OCI-LY1 (cell line): Measurements from ENCODE around the gene USP7.

Experiments used
- H2AFZ ChIP-seq: fragments of 200-600 bp; sonication (generic), shearing (Covaris generic); 2 replicates; pipeline ENCODE4 v1.6.0; 2014; ENCODE audit warnings: antibody characterized with exemption, mild to moderate bottlenecking, low read length
- H3F3A ChIP-seq: fragments of 200-600 bp; sonication (generic), shearing (Covaris generic); 2 replicates; pipeline ENCODE4 v1.6.0; 2014; ENCODE audit warnings: mild to moderate bottlenecking, antibody characterized with exemption, low read length, moderate library complexity; ENCODE audit not compliant: insufficient read depth
- H3K27ac ChIP-seq: fragments of 200-600 bp; sonication (generic); 2 replicates; pipeline ENCODE4 v1.5.1; 2014; ENCODE audit warnings: low read length, mixed run types, mild to moderate bottlenecking, low read depth; ENCODE audit not compliant: poor library complexity, severe bottlenecking
- H3K27me3 ChIP-seq: fragments of 200-600 bp; sonication (generic); 2 replicates; pipeline ENCODE4 v1.6.0; 2014; ENCODE audit warnings: antibody characterized with exemption, mild to moderate bottlenecking, low read length, moderate library complexity; ENCODE audit not compliant: insufficient read depth
- H3K36me3 ChIP-seq: fragments of 200-600 bp; sonication (generic); 2 replicates; pipeline ENCODE4 v1.6.1; 2014; ENCODE audit warnings: mild to moderate bottlenecking, antibody characterized with exemption, low read length, moderate library complexity, mixed read lengths; ENCODE audit not compliant: insufficient read depth
- H3K4me1 ChIP-seq: fragments of 200-600 bp; sonication (generic); 2 replicates; pipeline ENCODE4 v1.5.1; 2014; ENCODE audit warnings: mild to moderate bottlenecking, low read length, moderate library complexity; ENCODE audit not compliant: insufficient read depth, severe bottlenecking
- H3K4me2 ChIP-seq: fragments of 200-600 bp; sonication (generic), shearing (Covaris generic); 2 replicates; pipeline ENCODE4 v1.6.1; 2014; ENCODE audit warnings: low read length
- H3K4me3 ChIP-seq: fragments of 200-600 bp; sonication (generic); 2 replicates; pipeline ENCODE4 v1.5.1; 2014; ENCODE audit warnings: low read length, low read depth, mild to moderate bottlenecking, mixed read lengths; ENCODE audit not compliant: poor library complexity, severe bottlenecking
- H3K79me2 ChIP-seq: fragments of 200-600 bp; shearing (Covaris generic); 2 replicates; pipeline ENCODE4 v1.6.1; 2016; ENCODE audit warnings: mixed run types, low read length, mixed read lengths; ENCODE audit not compliant: insufficient read depth
- H3K9ac ChIP-seq: fragments of 200-600 bp; sonication (generic), shearing (Covaris generic); 2 replicates; pipeline ENCODE4 v1.6.1; 2014; ENCODE audit warnings: mild to moderate bottlenecking, low read length, mixed read lengths
- H3K9me2 ChIP-seq: fragments of 200-600 bp; sonication (generic), shearing (Covaris generic); 2 replicates; pipeline ENCODE4 v1.6.1; 2014; ENCODE audit warnings: low read depth, mild to moderate bottlenecking, low read length, mixed read lengths
- H3K9me3 ChIP-seq: fragments of 200-600 bp; shearing (Covaris generic); 2 replicates; pipeline ENCODE4 v1.6.1; 2014; ENCODE audit warnings: low read length, mixed read lengths
- H4K20me1 ChIP-seq: fragments of 200-600 bp; sonication (generic), shearing (Covaris generic); 2 replicates; pipeline ENCODE4 v1.6.0; 2016; ENCODE audit warnings: mild to moderate bottlenecking, low read length; ENCODE audit not compliant: insufficient read depth
- EZH2 ChIP-seq: fragments of 200-600 bp; sonication (generic), shearing (Covaris generic); IDR thresholded peaks from 2 replicates; pipeline ENCODE4 v1.8.0; 2017; ENCODE audit warnings: borderline replicate concordance, mixed run types, mild to moderate bottlenecking, antibody characterized with exemption, low read length, moderate library complexity, mixed read lengths
- TF ChIP-seq, protein P1 (sequence below): fragments of 200-600 bp; sonication (generic), shearing (Covaris generic); IDR thresholded peaks from 2 replicates; pipeline ENCODE4 v1.5.1; 2017; ENCODE audit warnings: mild to moderate bottlenecking, antibody characterized with exemption, low read length, moderate library complexity, mixed read lengths

The USP7 gene

GRCh38 chr16:8967132-8967821 lies 3.6 kb upstream of the USP7 start:
- TF ChIP-seq, protein P1, sequence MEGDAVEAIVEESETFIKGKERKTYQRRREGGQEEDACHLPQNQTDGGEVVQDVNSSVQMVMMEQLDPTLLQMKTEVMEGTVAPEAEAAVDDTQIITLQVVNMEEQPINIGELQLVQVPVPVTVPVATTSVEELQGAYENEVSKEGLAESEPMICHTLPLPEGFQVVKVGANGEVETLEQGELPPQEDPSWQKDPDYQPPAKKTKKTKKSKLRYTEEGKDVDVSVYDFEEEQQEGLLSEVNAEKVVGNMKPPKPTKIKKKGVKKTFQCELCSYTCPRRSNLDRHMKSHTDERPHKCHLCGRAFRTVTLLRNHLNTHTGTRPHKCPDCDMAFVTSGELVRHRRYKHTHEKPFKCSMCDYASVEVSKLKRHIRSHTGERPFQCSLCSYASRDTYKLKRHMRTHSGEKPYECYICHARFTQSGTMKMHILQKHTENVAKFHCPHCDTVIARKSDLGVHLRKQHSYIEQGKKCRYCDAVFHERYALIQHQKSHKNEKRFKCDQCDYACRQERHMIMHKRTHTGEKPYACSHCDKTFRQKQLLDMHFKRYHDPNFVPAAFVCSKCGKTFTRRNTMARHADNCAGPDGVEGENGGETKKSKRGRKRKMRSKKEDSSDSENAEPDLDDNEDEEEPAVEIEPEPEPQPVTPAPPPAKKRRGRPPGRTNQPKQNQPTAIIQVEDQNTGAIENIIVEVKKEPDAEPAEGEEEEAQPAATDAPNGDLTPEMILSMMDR: no peak
- no peak for TF ChIP-seq EZH2
- H3K9me2 ChIP-seq: no peaks in the 10 kb centered on the region
- H3K4me2 ChIP-seq: no peak overlapping the region
- no peaks in the 10 kb centered on the region for H4K20me1 ChIP-seq
- H3K27me3 ChIP-seq: no peaks in the 10 kb centered on the region
- H3K4me1 ChIP-seq: peaks cover 4% of the 10 kb centered on the region
- peaks cover 8% of the 10 kb centered on the region for H3K79me2 ChIP-seq
- no peak overlapping the region for H2AFZ ChIP-seq
- no peaks in the 10 kb centered on the region; the same call in 1 of the 2 replicates for H3K36me3 ChIP-seq
- no peak overlapping the region for H3K4me3 ChIP-seq
- H3K9ac ChIP-seq: no peak overlapping the region
- H3F3A ChIP-seq: no peaks in the 10 kb centered on the region
- H3K9me3 ChIP-seq: no peaks in the 10 kb centered on the region
- no peak overlapping the region for H3K27ac ChIP-seq

GRCh38 chr16:8966817-8967131 lies 3.1 kb upstream of the USP7 start:
- H3K79me2 ChIP-seq: peaks cover 13% of the 10 kb centered on the region
- H2AFZ ChIP-seq: no peak overlapping the region
- no peak overlapping the region for H3K9ac ChIP-seq
- TF ChIP-seq EZH2: no peak
- TF ChIP-seq, protein P1: no peak
- H3K27ac ChIP-seq: no peak overlapping the region
- no peaks in the 10 kb centered on the region for H4K20me1 ChIP-seq
- no peak overlapping the region for H3K4me3 ChIP-seq
- H3F3A ChIP-seq: no peaks in the 10 kb centered on the region
- H3K4me2 ChIP-seq: no peak overlapping the region
- H3K9me3 ChIP-seq: no peaks in the 10 kb centered on the region
- H3K27me3 ChIP-seq: no peaks in the 10 kb centered on the region
- no peaks in the 10 kb centered on the region for H3K9me2 ChIP-seq
- peaks cover 4% of the 10 kb centered on the region for H3K36me3 ChIP-seq
- H3K4me1 ChIP-seq: peaks cover 4% of the 10 kb centered on the region

GRCh38 chr16:8964462-8964861 lies 756 bp upstream of the USP7 start:
- Histone ChIP-seq H3K4me3 (peak overlapping the region; percentile 72), H3F3A (no peaks in the 10 kb centered on the region), H3K9me3 (no peaks in the 10 kb centered on the region), H3K27ac (no peak overlapping the region), H3K36me3 (peaks cover 9% of the 10 kb centered on the region), H3K4me1 (peaks cover 27% of the 10 kb centered on the region), H2AFZ (no peak overlapping the region), H3K9ac (peak overlapping the region; percentile 82), H3K9me2 (no peaks in the 10 kb centered on the region), H4K20me1 (no peaks in the 10 kb centered on the region), H3K4me2 (peak overlapping the region; percentile 97), H3K27me3 (no peaks in the 10 kb centered on the region), H3K79me2 (peaks cover 36% of the 10 kb centered on the region)
- no peak for TF ChIP-seq EZH2
- TF ChIP-seq, protein P1: no peak
